Measurements from ENCODE around the gene C10orf71.

The C10orf71 gene

DNA sequence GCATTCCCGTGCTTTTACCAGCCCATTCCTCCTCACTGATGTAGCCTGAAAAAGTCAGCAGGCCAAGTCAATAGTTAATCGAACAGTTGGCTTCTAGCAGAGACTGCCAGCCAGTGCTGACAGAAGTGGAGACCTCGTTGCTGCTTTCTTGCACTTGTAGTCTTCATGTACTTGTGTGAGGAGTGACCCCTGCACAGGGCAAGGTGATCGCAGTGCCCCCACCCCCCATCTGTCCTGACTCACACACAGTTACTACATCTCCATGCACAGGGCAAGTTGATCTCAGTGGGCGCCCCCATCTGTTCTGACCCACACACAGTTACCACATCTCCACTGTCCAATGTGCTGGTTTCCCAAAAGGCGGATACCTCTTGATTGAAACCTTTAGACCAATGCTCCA is 34.2 kb downstream of the C10orf71 start:
- DNase-seq (ENCODE audit: low read depth), result no peak

DNA sequence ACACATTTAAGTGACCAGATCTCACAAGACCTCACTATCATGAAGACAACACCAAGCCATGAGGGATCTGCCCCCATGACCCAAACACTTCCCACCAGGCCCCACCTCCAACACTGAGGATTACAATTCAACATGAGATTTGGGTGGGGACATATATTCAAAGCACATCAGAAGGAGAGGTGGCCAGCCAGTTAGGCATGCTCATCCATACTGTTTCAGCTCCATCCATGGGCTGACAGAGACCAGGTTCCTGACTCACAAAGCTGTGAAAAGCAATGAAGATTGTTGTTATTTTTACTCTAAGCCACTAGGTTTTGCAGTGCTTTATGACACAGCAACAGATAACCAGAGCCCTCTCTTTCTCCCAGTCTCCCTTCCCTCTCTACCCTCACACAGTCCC is 36.0 kb downstream of the C10orf71 start:
- DNase-seq (ENCODE audit: low read depth), result no peak

DNA sequence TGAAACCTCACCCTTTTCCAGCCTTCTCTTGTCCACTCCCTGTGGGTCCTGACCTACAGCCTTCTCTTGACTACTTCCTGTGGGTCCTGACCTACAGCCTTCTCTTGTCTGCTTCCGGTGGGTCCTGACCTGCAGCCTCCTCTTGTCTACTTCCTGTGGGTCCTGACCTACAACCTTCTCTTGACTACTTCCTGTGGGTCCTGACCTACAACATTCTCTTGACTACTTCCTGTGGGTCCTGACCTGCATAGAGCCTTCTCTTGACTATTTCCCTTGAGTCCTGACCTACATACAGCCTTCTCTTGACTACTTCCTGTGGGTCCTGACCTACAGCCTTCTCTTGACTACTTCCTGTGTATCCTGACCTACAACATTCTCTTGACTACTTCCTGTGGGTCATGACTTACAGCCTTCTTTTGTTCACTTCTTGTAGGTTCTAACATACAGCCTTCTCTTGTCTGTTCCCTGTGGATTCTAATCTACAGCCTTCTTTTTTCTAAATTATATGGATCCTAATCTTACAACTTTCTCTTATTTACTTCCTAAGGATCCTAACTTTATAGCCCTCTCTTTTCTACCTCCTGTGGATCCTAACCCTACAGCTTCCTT is 36.5 kb downstream of the C10orf71 start:
- no peak for DNase-seq (ENCODE audit: low read depth)

DNA sequence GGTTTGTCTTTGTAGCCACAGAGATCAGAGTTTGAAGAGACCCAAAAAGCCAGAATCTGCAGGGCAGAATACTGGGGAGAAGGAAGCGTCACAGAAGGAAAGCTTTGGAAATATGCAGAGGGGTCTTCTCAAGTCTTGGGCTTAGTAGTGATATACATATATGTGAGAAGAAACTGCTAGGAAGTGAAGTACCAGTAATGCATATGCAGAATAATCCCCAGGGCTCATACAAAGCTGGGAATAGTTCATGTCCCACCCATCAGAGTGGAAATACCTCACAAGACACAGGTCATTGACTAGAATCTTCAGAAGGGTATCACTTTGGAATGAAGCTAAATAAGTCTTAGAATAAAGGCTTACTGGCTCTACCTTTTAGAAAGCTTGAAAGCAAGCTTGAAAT is 39.6 kb downstream of the C10orf71 start:
- no peak for DNase-seq (ENCODE audit: low read depth)

DNA sequence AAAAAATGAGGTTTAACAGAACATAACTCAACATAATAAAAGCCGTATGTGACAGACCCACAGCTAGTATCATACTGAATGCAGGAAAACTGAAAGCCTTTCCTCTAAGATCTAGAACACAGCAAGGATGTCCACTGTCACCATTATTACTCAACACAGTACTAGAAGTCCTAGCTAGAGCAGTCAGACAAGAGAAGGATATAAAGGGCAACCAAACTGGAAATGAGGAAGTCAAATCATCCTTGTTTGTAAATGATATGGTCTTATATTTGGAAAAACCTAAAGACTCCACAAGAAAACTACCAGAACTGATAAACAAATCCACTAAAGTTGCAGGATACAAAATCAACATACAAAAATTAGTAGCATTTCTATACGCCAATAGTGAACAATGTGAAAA is 45.9 kb downstream of the C10orf71 start:
- DNase-seq (ENCODE audit: low read depth), result no peak

DNA sequence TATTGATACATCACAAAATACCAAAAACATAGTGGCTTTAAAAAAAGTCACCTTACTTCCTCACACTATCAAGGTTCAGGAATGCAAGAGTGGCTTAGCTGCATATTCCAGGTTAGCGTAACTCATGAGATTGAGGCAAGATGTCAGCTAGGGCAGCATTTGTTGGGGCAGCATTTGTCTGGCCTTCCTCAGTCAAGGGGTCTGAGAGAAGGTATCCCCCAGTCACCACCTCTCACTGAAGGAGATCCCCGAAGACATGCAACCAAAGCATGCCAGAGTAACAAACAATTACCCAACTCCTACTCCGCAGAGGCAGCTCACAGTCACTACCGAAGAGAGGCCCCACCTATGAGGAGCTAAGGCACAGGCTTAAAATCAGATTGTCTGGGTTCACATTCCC is 48.4 kb downstream of the C10orf71 start:
- DNase-seq (ENCODE audit: low read depth), result no peak

DNA sequence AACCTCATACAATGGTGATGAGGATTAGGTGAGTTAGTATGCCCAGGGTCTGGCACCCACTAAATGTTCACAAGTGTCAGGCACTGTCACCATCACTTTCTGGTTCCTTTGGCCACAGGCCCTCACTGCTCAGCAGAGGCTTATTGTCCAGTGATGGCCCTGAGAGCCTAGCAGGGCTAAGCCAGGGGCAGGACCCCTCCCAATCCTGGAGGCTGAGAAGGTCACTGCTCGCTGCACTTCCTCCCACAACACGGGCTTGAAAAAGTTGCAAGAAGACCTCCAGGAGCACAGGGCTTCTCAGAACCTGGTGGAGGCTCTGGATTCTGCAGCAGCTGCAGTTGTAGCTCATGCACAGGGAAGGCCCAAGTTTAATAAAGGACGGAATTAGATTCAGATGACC is 48.9 kb downstream of the C10orf71 start:
- no peak for DNase-seq (ENCODE audit: low read depth)

DNA sequence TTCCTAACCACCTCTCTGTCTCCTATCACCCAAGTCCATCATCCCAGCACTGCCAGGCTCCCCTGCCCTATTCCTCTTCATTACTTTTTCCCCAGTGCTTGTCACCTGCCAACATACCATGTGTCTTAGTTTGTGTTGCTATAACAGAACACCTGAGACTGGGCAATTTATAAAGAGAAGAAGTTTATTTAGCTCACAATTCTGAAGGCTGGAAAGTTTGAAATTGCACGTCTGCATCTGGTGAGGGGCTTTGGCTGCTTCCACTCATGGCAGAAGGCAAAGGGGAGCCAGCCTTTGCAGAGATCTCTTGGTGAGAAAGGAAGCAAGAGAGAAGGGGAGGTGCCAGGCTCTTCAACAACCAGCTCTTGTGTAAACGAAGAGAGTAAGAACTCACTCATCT is 49.6 kb downstream of the C10orf71 start:
- DNase-seq (ENCODE audit: low read depth), result no peak

DNA sequence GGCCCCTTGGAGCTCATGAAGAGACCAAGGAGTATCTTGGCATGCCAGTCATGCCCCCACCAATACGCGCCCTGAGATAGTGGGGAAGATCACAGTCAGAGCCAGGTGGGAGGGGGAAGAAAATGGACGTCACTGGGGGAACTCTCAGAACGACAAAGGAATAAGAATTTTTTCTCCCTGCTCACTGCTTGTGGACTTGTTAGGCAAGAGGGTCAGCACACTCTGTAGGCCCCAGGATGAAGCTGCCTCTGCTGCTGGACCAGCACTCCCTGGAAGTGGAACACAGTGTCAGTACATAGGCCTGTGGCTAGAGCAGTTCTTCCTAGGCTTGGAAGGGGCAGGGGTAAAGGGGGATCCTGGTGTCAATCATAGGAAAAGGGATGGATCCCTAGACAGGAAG is 50.4 kb downstream of the C10orf71 start:
- no peak for DNase-seq (ENCODE audit: low read depth)

DNA sequence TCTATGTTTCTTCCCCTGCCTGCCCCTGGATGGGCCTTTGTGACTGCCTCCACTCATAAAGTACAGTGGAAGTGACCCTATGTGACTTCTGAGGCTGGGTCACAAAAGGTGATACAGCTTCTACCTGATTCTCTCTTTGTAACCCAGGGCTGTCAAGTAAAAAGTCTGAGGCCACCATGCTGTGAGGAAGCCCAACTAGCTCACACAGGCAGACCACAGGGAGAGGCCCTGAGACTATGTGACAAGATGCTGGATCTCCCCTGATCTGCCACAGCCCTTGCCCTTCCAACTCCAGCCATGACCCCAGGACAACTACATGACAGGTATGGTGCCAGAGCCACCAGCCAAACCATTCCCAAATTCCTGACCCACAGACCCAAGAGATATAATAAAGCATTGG is 51.2 kb downstream of the C10orf71 start:
- DNase-seq (ENCODE audit: low read depth), result no peak

DNA sequence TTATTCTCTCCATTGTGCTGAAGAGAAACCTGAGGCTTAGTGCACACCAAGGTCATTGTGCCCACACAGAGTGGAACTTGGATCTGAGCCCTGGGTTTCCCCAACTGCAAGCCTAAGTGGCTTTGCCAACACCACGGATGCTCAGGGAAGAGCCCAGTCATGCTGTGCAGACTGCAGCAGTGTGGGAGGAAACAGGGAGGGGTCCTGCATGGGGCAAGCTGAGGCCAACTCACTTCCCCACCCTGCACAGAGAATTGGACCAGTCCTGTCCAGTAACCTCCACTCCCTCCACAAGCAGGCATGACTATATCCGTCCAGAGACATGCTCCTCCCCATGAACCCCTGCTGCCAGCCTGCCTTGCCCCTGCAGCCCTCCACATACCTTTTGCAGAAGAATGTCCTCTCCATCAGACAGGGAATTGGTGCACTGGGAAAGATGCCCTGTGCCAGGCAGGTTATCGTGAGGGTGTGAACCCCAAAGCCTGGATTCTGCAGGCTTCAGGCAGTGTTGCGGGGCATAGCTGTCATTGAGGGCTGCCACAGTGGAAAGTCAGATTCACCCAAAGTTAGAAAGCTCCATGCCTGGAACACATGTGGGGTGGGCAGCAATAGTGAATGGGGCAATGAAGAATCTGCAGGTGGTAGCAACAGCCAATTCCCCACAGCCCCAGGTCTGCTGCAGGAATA is 52.0 kb downstream of the C10orf71 start:
- no peak for DNase-seq (ENCODE audit: low read depth)

DNA sequence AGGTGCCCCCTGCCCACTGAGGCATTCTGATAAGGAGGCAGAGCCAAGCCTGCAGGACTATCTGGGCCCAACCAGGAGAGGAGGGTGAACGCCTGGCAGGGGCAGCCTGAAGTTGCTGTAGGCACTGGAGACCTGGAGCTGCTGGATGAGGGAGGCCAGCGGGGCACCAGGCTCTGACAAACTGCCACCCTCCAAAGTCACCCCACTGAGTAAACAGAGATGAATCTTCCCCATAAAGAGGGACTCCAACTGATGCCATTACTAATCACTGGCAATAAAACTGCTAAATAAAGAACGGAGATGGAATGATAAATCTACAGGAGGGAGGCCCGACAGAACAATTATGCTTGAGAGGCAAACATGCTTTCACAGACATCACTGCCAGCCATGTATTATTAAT is 52.7 kb downstream of the C10orf71 start:
- no peak for DNase-seq (ENCODE audit: low read depth)

DNA sequence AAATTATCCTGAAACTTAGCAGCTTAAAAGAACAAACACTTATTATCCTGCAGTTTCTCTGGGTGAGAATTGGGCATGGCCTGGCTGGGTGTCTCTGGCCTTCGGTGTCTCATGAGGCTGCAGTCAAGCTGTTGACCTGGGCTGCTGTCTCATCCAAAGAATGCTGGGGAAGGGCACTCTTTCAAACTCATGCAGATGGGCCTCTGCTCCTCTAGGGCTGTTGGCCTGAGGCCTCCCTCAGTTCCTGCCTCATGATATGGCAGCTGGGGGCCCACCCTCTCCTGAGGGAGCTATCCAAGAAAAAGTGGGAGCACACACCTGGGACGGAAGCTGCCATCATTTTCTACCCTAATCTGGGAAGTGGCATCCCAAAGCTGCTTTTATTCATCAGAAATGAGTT is 53.4 kb downstream of the C10orf71 start:
- DNase-seq (ENCODE audit: low read depth), result no peak

DNA sequence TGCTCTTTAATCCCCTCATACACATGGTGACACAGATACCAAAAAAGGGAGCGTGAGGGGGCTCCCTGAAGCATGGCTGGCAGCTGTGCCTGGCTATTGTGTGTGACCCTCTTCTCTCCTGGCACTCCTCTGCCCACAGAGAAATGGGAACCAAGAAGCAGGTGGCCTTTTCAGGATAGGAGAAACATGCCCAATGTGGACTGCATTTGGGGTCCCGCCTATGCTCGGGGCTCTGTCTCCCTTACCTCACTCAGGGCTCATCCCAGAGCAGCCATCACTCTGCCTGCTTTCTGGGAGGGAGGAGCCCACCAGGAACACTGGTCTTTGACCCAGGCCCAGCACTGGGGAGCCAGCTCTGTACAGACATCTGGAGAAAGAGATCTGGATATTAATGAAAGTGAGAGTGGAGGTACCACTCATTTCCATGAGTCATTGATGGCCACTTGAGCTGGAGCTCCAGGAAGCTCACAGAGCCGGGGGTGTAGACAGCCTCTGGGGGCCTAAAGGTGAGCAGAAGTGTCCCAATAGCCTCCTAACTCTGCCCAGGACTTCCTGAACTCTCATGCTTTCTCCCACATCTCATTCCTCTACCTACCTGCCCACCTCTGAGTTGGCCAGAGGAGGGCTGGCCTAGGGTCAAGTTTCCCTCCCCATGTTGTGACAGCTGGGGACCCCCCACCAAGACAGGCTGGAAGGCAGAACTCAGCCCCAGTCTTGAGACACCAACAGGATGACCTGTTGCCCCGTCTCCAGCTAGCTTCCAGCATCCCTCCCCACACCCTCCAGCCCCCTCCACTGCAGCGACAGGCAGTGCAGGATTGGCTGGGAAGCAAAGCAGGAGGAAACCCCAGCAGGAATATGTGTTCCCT is 54.3 kb downstream of the C10orf71 start:
- no peak for DNase-seq (ENCODE audit: low read depth)

DNA sequence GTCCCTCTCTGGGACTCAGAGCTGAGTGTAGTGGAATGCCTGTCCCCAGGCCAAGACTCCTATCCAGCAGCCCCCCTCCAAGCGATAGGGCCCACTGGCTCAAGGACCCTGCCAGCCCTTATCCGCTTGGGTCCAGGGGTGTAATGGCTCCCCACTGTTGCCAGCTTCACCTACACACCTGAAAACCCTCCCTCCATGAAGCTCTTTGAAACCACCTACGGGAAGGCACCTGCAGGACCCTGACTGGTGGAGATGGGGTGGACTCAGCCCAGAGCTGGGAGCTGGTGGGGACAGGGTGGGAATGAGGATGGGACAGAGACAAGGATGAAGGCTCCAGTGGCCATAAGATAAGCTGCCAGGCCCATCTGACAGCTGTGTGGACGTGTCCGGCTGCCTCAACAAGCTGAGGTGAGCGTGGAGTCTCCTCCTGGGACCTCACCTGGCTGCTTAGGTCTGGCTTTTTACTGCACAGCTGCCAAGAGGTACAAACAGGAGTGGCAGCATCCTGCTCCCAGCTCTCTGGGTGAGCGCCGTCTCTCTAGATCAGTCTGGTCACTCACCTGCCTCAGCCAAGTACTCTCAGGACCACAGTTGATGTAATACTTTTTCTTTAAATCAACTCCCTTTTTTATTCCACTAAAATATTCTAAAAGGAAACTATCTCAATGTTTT is 55.1 kb downstream of the C10orf71 start:
- no peak for DNase-seq (ENCODE audit: low read depth)

DNA sequence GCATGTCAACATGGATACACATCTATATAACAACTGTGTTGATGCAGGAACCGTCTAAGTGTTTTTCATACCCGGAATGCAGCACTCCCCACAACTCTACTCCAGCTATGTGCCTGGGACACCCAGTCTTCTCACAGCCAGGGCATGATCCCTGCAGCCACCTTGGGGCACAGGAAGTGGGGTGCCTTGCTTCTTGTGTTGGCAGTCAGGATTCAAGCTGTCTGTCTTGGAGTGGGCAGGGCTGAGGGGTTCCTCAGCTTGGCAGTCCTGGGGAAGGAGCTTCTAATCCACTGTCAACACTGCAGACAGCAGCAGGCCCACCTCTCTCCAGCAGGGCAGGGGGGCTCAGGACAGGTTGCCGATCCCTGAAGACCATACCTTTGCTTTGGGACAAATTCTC is 55.6 kb downstream of the C10orf71 start:
- no peak for DNase-seq (ENCODE audit: low read depth)

DNA sequence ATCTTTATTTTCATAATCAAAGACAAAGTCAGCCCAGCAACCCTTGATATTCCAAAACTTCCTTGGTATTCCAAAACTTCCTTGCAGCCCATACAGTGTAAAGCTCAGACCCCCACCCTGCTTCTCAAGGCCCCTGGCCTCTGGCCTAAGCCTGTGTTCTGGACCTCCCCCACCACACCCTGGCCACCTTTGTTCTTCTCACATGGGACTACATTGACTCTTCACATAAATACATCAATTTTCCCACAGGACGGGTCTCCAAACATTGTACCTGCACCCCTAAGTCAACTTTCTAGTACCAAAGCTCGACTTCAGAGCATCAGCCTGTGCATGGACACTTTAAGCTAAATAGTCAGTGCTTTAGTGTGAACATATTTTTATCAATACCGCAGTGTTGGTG is 56.3 kb downstream of the C10orf71 start:
- DNase-seq (ENCODE audit: low read depth), result no peak

DNA sequence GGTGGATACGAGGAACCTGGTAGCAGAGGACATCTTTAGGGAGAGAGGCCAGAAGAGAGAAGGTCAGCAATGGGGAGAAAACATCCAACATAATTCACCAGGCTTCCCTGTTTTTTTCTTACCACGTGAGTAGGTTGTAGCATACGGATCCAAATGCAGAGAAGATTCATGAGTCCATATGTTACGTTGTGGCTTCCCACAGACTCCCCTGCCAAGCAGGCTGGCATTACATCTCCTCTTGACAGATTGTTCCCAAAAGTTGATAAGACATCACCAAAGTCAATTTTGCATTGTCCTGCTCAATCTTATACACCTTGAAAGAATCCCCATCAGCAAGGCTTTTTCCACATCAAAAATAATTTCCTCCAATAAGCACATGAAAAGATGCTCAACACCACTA is 57.2 kb downstream of the C10orf71 start:
- DNase-seq (ENCODE audit: low read depth), result no peak

DNA sequence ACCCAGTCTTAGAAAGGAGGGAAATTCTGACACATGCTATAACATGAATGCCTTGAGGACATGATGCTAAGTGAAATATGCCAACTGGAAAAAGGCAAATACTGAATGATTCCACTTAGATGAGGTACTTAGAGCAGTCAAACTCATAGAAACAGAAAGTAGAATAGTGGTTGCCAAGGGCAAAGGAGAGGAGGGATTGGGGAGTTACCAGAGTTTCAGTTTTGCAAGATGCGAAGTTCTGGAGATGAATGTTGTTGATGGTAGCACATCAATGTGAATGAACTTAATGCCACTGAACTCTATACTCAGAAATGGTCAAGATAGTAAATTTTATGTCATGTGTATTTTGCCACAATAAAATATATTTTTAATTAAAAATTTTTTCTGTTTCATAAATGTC is 58.0 kb downstream of the C10orf71 start:
- no peak for DNase-seq (ENCODE audit: low read depth)

DNA sequence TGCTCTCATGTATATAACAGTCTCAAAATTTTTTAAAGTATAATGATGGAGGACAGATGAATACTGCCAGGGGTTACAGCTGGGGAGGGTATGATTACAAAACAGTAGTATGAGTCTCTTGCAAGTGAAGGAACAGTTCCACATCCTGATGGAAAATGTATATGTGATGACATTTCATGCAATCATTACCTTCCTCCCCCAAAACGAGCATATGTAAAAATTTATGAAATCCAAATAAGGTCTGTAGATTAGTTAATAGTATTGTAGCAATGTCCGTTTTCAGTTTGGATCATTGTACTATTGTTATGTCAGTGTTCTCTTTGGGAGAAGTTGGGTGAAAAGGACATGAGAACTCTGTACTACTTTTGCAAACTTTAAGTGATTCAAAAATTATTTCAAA is 58.9 kb downstream of the C10orf71 start:
- no peak for DNase-seq (ENCODE audit: low read depth)

DNA sequence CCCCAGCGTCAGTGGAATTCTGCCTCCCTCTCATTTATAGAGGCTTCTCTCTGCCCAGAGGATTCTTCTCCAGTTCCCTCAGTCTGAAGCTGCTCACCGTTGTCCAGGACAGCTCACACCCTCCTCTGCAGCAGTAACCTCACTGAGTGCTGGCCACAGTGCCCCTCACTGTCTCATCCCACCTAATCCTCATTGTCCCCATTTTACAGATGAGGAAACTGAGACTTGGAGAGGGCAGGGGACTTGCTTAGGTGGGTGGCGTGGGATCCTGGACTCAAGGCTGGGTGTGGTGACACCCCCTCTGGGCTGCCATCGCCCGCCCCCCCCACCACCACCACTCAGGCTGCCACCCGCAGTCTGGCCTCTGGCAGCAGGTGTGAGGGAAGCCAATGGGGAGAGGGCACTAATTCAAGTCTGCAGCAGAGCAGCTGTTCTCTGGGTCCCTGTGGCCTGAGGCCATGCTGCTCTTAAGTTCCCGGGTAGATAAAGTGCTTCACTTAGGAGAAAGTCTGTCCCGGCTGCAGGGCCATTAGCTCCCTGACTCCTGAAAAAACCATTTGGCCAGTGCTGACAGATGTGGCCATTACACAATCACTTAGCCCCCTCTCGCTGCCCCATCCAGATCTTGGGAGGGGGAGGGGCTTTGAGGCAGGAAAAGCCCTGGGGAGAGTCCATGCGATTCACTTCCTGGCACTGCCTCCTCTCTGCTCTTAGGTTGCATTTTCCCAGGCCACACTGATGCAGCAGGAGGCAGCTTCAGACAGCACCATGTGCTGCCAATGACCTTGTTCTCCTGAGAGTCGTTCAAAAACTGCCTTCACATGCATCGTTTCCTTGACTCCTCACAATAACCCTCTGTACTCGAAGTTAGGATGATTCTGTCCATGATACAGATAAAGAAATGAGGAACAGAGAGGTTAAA is 60.6 kb downstream of the C10orf71 start:
- DNase-seq (ENCODE audit: low read depth), result peak; percentile 31
